ENCODE results near the gene PRKCE. TPM values are rescaled to one million over a fixed set of nuclear protein-coding genes. Genes with fewer than 3 reads are reported as not detected.

The PRKCE gene
- polyA plus RNA-seq, 3 donors, result 1.3 to 7.7 (median 2.3) TPM

GRCh38 chr2:46135958-46136357 is 484.5 kb downstream of the PRKCE start:
- no peaks in the 10 kb centered on the region for H3K79me2 ChIP-seq (ENCODE audit: insufficient read depth, low read length)
- H3K36me3 ChIP-seq (replicated peaks in 1 of 2; ENCODE audit: control insufficient read depth in 1 of 2, insufficient read depth in 2 of 2, low read length in 2 of 2), result no peaks in the 10 kb centered on the region
- H3K27me3 ChIP-seq (ENCODE audit: control insufficient read depth in 2 of 2, insufficient read depth in 2 of 2, low read length in 2 of 2), result no peaks in the 10 kb centered on the region
- H3K9ac ChIP-seq (ENCODE audit: insufficient read depth, low read length, poor library complexity, severe bottlenecking), result no peak overlapping the region
- no peak overlapping the region for H2AFZ ChIP-seq (ENCODE audit: insufficient read depth, low read depth, low read length, poor library complexity, severe bottlenecking)
- TF ChIP-seq, protein P1, sequence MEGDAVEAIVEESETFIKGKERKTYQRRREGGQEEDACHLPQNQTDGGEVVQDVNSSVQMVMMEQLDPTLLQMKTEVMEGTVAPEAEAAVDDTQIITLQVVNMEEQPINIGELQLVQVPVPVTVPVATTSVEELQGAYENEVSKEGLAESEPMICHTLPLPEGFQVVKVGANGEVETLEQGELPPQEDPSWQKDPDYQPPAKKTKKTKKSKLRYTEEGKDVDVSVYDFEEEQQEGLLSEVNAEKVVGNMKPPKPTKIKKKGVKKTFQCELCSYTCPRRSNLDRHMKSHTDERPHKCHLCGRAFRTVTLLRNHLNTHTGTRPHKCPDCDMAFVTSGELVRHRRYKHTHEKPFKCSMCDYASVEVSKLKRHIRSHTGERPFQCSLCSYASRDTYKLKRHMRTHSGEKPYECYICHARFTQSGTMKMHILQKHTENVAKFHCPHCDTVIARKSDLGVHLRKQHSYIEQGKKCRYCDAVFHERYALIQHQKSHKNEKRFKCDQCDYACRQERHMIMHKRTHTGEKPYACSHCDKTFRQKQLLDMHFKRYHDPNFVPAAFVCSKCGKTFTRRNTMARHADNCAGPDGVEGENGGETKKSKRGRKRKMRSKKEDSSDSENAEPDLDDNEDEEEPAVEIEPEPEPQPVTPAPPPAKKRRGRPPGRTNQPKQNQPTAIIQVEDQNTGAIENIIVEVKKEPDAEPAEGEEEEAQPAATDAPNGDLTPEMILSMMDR (IDR thresholded peaks at IDR 0.05), result no peak
- H3K9me3 Mint-ChIP-seq, result peaks cover 0 to 2% (median 0%) of the 10 kb centered on the region in 7 donors
- intact Hi-C loops (cut with micrococcal nuclease), result no loop called here
- no peak overlapping the region for H3K4me3 ChIP-seq (replicated peaks in 1 of 3; ENCODE audit: low read depth in 2 of 3, low read length in 3 of 3)
- no peak for DNase-seq
- WGBS (ENCODE audit: insufficient coverage), result 100% methylated on average over 2 of the region's 6 CpGs
- peaks cover 6 to 9% of the 10 kb centered on the region in 2 donors for H3K36me3 Mint-ChIP-seq
- H4K20me1 ChIP-seq (ENCODE audit: insufficient read depth, low read length), result no peaks in the 10 kb centered on the region
- H3K4me2 ChIP-seq (replicated peaks; ENCODE audit: extremely low read depth, low read length, poor library complexity, severe bottlenecking), result no peak overlapping the region
- H3K27ac ChIP-seq (ENCODE audit: low read depth in 1 of 2, low read length in 2 of 2), result no peak overlapping the region
- H3K4me3 Mint-ChIP-seq, result no peak overlapping the region
- H3K27ac Mint-ChIP-seq, result no peak overlapping the region
- peaks cover 5% of the 10 kb centered on the region for H3K4me1 Mint-ChIP-seq
- no peaks in the 10 kb centered on the region for H3K9me3 ChIP-seq (replicated peaks in 1 of 2; ENCODE audit: control insufficient read depth in 1 of 2, insufficient read depth in 1 of 2, low read length in 2 of 2)
- no peaks in the 10 kb centered on the region for H3K4me1 ChIP-seq (ENCODE audit: control insufficient read depth in 1 of 2, insufficient read depth in 2 of 2, low read length in 2 of 2)
- H3K27me3 Mint-ChIP-seq (ENCODE audit: low read depth in 3 of 3), result peaks cover 0 to under 1% (median 0%) of the 10 kb centered on the region in 3 donors

- no peak overlapping the region for H3K4me3 Mint-ChIP-seq
- no peaks in the 10 kb centered on the region for H3K79me2 ChIP-seq (ENCODE audit: insufficient read depth, low read length)
- no peak overlapping the region for H3K9ac ChIP-seq (ENCODE audit: insufficient read depth, low read length, poor library complexity, severe bottlenecking)
- DNase-seq, result no peak
- intact Hi-C loops (cut with micrococcal nuclease), result no loop called here
- no peak overlapping the region for H3K27ac ChIP-seq (ENCODE audit: low read depth in 1 of 2, low read length in 2 of 2)
- H3K4me1 Mint-ChIP-seq, result peaks cover under 1% of the 10 kb centered on the region
- peaks cover 0 to 2% (median 0%) of the 10 kb centered on the region in 7 donors for H3K9me3 Mint-ChIP-seq
- no peak overlapping the region for H3K4me3 ChIP-seq (replicated peaks in 1 of 3; ENCODE audit: low read depth in 2 of 3, low read length in 3 of 3)
- WGBS (ENCODE audit: insufficient coverage), result 100% methylated on average over 3 of the region's 5 CpGs
- TF ChIP-seq, protein P1 (IDR thresholded peaks at IDR 0.05), result no peak
- H3K27ac Mint-ChIP-seq, result no peak overlapping the region
- H4K20me1 ChIP-seq (ENCODE audit: insufficient read depth, low read length), result no peaks in the 10 kb centered on the region
- peaks cover 6 to 9% of the 10 kb centered on the region in 2 donors for H3K36me3 Mint-ChIP-seq
- no peaks in the 10 kb centered on the region for H3K9me3 ChIP-seq (replicated peaks in 1 of 2; ENCODE audit: control insufficient read depth in 1 of 2, insufficient read depth in 1 of 2, low read length in 2 of 2)
- no peaks in the 10 kb centered on the region for H3K27me3 Mint-ChIP-seq (ENCODE audit: low read depth in 3 of 3)
- no peak overlapping the region for H2AFZ ChIP-seq (ENCODE audit: insufficient read depth, low read depth, low read length, poor library complexity, severe bottlenecking)
- H3K27me3 ChIP-seq (ENCODE audit: control insufficient read depth in 2 of 2, insufficient read depth in 2 of 2, low read length in 2 of 2), result no peaks in the 10 kb centered on the region
- H3K4me1 ChIP-seq (ENCODE audit: control insufficient read depth in 1 of 2, insufficient read depth in 2 of 2, low read length in 2 of 2), result no peaks in the 10 kb centered on the region
- no peak overlapping the region for H3K4me2 ChIP-seq (replicated peaks; ENCODE audit: extremely low read depth, low read length, poor library complexity, severe bottlenecking)
- no peaks in the 10 kb centered on the region for H3K36me3 ChIP-seq (replicated peaks in 1 of 2; ENCODE audit: control insufficient read depth in 1 of 2, insufficient read depth in 2 of 2, low read length in 2 of 2)
Observed at GRCh38 chr2:46136481-46136880, 485.0 kb downstream of the PRKCE start.
